BLaER1 (cell line): Measurements from ENCODE around the gene ARHGAP26.

ENCODE experiments used
- H3K27ac ChIP-seq: shearing (Covaris generic); formaldehyde crosslinking; 2 replicates; pipeline ENCODE4 v1.8.1; 2022
- H3K27me3 ChIP-seq: shearing (Covaris generic); formaldehyde crosslinking; 2 replicates; pipeline ENCODE4 v1.8.1; 2022
- H3K36me3 ChIP-seq: shearing (Covaris generic); formaldehyde crosslinking; 2 replicates; pipeline ENCODE4 v1.8.1; 2022
- H3K4me1 ChIP-seq: shearing (Covaris generic); formaldehyde crosslinking; 2 replicates; pipeline ENCODE4 v1.8.1; 2022
- H3K4me2 ChIP-seq: shearing (Covaris generic); formaldehyde crosslinking; 2 replicates; pipeline ENCODE4 v1.8.1; 2022
- H3K4me3 ChIP-seq: shearing (Covaris generic); formaldehyde crosslinking; 2 replicates; pipeline ENCODE4 v1.8.1; 2022
- H3K9ac ChIP-seq: shearing (Covaris generic); formaldehyde crosslinking; 2 replicates; pipeline ENCODE4 v1.8.1; 2022
- H3K9me3 ChIP-seq: shearing (Covaris generic); formaldehyde crosslinking; 2 replicates; pipeline ENCODE4 v1.8.1; 2022
- H4K20me1 ChIP-seq: shearing (Covaris generic); formaldehyde crosslinking; 2 replicates; pipeline ENCODE4 v1.8.1; 2022
- Cebpa-rat ChIP-seq: shearing (Covaris generic); IDR thresholded peaks from 2 replicates; pipeline ENCODE4 v1.8.1; 2022

ARHGAP26 gene

DNA sequence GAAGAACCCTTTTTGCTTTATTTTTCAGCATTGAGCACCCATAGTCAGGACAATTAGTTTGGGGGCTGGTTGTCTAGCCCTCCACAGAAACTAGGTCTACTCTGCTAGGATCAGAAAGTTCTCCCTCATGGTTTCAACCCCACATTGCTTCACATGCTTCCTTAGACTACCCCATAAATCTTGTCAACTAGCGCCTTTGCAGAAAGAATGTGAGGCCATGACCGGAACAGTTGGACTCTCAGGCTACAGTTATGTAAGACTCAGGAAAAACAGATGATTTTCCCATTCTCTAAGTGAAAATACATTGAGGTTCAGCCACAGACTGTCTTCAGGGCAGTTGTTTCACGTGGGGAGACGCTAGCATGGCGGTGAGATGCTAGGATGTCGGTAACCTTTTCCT is 377.7 kb downstream of the ARHGAP26 start:
- Histone ChIP-seq H3K4me2 (no peak overlapping the region), H3K36me3 (peaks cover 36% of the 10 kb centered on the region), H3K9me3 (no peaks in the 10 kb centered on the region), H3K9ac (no peak overlapping the region), H3K4me1 (no peaks in the 10 kb centered on the region), H3K27me3 (no peaks in the 10 kb centered on the region), H4K20me1 (no peaks in the 10 kb centered on the region), H3K4me3 (no peak overlapping the region), H3K27ac (no peak overlapping the region)
- TF ChIP-seq Cebpa-rat = no peak

DNA sequence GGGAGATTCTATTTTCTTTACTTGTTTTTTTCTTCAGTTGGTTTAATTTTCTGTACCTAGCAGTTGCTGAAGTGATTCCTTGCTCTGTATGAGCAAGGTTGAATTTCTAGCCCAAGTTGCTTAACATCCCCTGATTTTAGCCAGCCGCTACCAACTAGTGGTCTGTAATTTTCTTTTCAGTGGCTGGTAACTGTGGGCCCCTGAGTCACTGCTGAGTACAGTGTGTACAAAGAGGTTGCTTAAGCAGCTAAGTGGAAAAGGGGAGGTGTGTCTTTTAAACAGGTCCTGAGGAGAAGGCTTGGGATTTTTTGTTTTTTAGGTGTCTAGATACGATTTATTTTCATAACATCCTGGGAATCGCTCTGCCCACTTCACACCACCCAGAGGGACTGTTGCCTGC is 378.6 kb downstream of the ARHGAP26 start:
- TF ChIP-seq Cebpa-rat = no peak
- Histone ChIP-seq H3K27me3 (no peaks in the 10 kb centered on the region), H3K4me3 (no peak overlapping the region), H4K20me1 (no peaks in the 10 kb centered on the region), H3K9ac (no peak overlapping the region), H3K36me3 (peaks cover 36% of the 10 kb centered on the region), H3K27ac (no peak overlapping the region), H3K4me1 (no peaks in the 10 kb centered on the region), H3K4me2 (no peak overlapping the region), H3K9me3 (no peaks in the 10 kb centered on the region)

DNA sequence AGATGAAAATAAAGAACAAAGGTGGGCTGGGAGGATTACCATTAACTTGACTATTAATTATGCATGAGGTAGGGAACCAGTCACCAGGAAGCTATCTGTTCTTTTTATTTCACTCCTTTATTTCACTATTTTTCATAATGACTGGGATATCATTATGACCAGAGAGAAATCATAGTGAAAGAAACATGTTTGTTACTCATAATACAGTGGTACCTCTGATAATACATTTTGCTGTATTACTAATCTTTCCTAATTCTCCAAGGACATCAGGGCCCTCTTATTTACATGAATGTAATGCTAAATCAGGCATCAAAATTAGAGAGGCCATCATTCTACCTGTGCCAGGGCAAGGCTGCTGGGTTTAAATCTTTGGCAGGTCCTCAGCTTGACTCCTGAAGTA is 379.6 kb downstream of the ARHGAP26 start:
- peaks cover 36% of the 10 kb centered on the region for H3K36me3 ChIP-seq
- no peaks in the 10 kb centered on the region for H3K27me3 ChIP-seq
- H4K20me1 ChIP-seq = no peaks in the 10 kb centered on the region
- no peak overlapping the region for H3K27ac ChIP-seq
- H3K4me1 ChIP-seq = no peaks in the 10 kb centered on the region
- no peaks in the 10 kb centered on the region for H3K9me3 ChIP-seq
- H3K9ac ChIP-seq = no peak overlapping the region
- H3K4me2 ChIP-seq = no peak overlapping the region
- H3K4me3 ChIP-seq = no peak overlapping the region
- no peak for TF ChIP-seq Cebpa-rat

DNA sequence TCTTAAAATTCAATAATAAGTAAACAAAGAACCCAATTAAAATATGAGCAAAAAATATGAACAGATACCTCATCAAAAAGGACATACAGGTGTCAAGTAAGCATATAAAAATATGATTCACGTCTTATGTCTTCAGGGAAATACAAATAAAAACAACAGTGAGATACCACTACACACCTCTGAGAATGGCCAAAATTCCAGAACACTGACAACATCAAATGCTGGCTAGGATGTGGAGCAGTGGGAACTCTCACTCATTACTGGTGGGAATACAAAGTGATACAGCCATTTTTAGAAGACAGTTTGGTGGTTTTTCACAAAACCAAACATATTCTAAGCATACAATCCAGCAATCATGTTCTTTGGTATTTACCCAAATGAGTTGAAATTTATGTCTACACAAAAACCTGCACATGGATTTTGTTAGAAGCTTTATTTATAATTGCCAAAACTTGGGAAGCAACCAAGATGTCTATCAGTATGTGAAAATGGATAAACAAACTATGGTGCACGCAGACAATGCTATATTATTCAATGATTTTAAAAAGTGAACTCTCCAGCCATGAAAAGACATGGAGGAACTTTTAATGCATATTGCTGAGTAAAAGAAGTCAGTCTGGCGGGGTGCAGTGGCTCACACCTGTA is 381.0 kb downstream of the ARHGAP26 start:
- no peaks in the 10 kb centered on the region for H3K4me1 ChIP-seq
- H3K27ac ChIP-seq = no peak overlapping the region
- TF ChIP-seq Cebpa-rat = no peak
- no peaks in the 10 kb centered on the region for H4K20me1 ChIP-seq
- no peak overlapping the region for H3K4me3 ChIP-seq
- no peaks in the 10 kb centered on the region for H3K9me3 ChIP-seq
- H3K36me3 ChIP-seq = peaks cover 36% of the 10 kb centered on the region
- no peak overlapping the region for H3K9ac ChIP-seq
- no peaks in the 10 kb centered on the region for H3K27me3 ChIP-seq
- no peak overlapping the region for H3K4me2 ChIP-seq

DNA sequence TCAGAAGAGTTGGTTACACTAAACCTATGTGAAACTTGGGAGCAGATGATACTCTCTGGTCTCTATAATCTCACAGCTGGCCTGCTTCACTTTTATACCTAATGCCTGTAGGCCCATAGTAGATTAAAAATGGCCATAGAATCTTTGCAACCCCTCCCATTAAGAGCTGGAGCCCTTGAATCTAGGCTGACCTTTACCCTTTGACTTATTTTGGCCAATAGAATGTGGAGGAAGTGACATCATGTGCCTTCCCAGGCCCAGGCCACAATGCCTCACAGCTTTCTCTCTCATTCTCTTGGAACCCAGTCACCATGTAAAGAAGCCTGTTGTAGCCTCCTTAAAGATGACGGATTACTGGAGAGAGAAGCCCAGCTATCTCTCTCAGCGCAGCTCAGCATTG is 382.3 kb downstream of the ARHGAP26 start:
- Histone ChIP-seq H3K27ac (no peak overlapping the region), H3K4me2 (no peak overlapping the region), H3K4me1 (no peaks in the 10 kb centered on the region), H3K9me3 (no peaks in the 10 kb centered on the region), H3K36me3 (peaks cover 29% of the 10 kb centered on the region), H4K20me1 (no peaks in the 10 kb centered on the region), H3K9ac (no peak overlapping the region), H3K4me3 (no peak overlapping the region), H3K27me3 (no peaks in the 10 kb centered on the region)
- TF ChIP-seq Cebpa-rat = no peak

DNA sequence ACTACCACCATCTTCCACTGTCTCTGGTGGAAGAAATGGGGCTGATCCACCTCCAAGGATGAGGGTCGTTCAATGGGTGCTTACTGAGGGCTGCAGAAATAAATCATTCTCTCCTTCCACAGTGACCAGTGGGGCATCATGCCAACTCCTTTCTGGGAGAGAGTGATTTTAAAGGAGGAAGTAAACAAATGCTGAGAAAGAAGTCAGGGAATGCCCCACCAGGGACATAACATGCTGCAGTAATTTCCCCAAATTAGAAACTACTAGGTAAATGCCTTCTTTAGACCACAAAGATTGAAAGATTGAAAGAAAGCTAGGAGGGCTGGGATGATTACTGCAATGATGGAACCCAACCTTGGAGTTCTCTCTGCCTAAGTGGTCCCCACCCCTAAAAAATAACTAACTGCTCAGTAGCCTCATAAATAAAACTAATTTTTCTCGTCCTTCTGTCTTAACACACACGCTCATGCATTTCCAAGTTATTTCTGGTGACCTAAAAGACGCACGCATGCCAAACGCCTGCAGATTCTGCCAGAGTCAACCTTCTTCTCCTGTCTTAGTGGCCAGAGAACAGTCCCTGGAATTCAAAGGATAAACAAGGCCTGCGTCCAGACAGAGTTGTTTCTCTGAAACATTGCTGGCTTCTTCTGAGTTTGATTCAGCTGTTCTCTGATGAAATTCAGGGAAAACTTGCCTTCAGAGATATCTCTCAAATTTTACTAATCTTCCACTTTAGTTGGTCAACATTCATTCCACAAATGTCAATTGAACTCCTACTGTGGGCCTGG is 383.3 kb downstream of the ARHGAP26 start:
- Histone ChIP-seq H3K4me2 (no peak overlapping the region), H3K4me1 (0 out of 2 replicates have a peak, but pooled peaks cover under 1% of the 10 kb centered on the region), H3K4me3 (no peak overlapping the region), H3K27ac (no peak overlapping the region), H3K27me3 (no peaks in the 10 kb centered on the region), H4K20me1 (no peaks in the 10 kb centered on the region), H3K9me3 (no peaks in the 10 kb centered on the region), H3K9ac (no peak overlapping the region), H3K36me3 (peaks cover 18% of the 10 kb centered on the region)
- no peak for TF ChIP-seq Cebpa-rat

- Histone ChIP-seq H4K20me1 (no peaks in the 10 kb centered on the region), H3K27me3 (no peaks in the 10 kb centered on the region), H3K4me3 (no peak overlapping the region), H3K9ac (no peak overlapping the region), H3K36me3 (0 out of 2 replicates have a peak, but pooled peaks cover 6% of the 10 kb centered on the region), H3K4me2 (no peak overlapping the region), H3K4me1 (peaks cover 12% of the 10 kb centered on the region; the same call in 1 of the 2 replicates), H3K9me3 (no peaks in the 10 kb centered on the region), H3K27ac (no peak overlapping the region)
- TF ChIP-seq Cebpa-rat = no peak
Measured at GRCh38 chr5:143154510-143155370, 384.6 kb downstream of the ARHGAP26 start.

DNA sequence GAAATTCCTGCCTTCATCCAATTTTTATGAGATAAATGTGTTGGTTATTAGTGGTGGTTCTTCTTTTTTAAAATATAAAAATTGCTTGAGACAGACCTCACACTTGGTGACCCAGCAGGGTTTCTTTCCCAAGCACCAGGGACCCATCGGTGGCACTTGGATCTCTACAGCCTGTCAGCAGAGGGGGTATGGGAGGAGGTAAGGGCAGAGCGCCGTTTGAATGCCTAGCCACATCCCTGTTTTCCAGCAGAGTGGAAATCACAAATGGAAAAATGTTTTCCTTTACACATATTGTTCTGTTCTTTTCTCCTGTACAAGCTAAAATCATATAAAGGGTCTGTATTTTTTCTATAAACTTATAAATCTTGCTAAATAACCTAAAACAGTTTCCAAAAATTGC is 385.3 kb downstream of the ARHGAP26 start:
- no peak for TF ChIP-seq Cebpa-rat
- H3K9ac ChIP-seq = no peak overlapping the region
- no peak overlapping the region for H3K4me3 ChIP-seq
- no peaks in the 10 kb centered on the region for H4K20me1 ChIP-seq
- no peak overlapping the region for H3K4me2 ChIP-seq
- H3K27ac ChIP-seq = no peak overlapping the region
- no peaks in the 10 kb centered on the region for H3K27me3 ChIP-seq
- peaks cover 13% of the 10 kb centered on the region; the same call in 1 of the 2 replicates for H3K4me1 ChIP-seq
- no peaks in the 10 kb centered on the region for H3K9me3 ChIP-seq
- no peaks in the 10 kb centered on the region for H3K36me3 ChIP-seq

DNA sequence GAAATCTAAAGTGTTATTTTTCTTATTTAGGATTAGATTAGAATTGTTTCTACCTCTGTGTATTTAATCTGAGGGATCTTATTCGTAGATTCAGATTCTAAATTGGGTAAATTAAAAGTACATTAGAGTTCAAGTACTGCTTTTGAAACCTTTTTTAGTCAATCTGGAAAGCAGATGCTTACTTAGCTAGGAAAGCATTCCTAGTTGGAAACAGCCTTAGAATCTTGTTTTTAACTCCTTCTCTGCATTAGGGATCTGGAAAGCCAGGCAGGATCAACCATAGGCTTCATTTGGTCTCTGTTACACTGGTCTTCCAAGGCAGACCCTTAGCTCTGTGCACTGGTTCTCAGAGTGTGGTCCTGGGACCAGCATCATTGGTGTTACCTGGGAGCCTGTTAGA is 385.9 kb downstream of the ARHGAP26 start:
- Histone ChIP-seq H3K4me1 (peaks cover 13% of the 10 kb centered on the region; the same call in 1 of the 2 replicates), H3K9ac (no peak overlapping the region), H3K27ac (no peak overlapping the region), H4K20me1 (no peaks in the 10 kb centered on the region), H3K9me3 (no peaks in the 10 kb centered on the region), H3K36me3 (no peaks in the 10 kb centered on the region), H3K27me3 (no peaks in the 10 kb centered on the region), H3K4me2 (no peak overlapping the region), H3K4me3 (no peak overlapping the region)
- no peak for TF ChIP-seq Cebpa-rat
